Stimulated activated CD4-positive, alpha-beta T cell treated with anti-CD3 and anti-CD28 coated beads, Interleukin-4, amount 100 ng/mL, for 48 hours (primary cell): ENCODE data around the gene LRRC3.

ENCODE experiments used
- DNase-seq, 2 donors: peaks; one replicate each; pipeline ENCODE4 v3.0.0-alpha.2; 2020; ENCODE audit warnings: low read depth in 2 of 2

LRRC3 gene

GRCh38 chr21:44456915-44457736 is 1.8 kb downstream of the LRRC3 start:
- DNase-seq: no peak

DNA sequence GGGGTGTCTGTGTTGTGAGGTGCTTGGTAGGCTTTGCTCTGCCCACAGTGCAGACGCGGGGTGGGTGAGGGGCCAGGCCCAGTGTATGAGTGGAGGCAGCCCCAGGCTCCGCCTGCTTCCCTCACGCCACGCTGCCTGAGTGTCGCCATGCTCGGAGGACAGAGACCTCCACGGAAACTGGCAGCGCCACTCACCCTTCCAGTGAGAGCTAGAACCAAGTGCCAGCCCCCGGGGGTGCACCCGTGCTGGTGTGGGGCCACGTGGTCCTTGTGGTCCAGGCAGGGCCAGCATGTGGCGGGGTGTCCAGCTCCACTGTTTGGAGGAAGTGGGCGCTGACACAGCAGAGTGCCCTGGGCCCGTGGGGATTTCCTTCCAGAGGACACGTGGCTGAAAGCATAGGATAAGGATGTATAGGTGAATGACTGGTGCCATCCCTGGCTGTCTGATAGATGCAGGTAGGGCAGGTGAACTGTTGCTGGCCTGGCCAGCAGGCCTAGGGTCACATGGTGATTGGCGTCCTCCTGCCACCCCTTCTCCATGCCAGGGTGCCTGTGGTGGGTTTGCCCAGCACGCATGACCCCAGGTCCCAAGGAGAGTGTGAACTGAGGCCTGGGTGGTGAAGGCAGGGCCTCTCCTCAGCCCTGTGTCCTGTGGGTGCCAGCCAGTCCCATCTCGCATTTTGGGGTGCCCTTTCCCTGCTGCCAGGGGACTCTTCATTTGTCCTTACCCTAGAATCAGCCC is 3.8 kb downstream of the LRRC3 start:
- no peak for DNase-seq

GRCh38 chr21:44459712-44460440 is 4.6 kb downstream of the LRRC3 start:
- DNase-seq: no peak

DNA sequence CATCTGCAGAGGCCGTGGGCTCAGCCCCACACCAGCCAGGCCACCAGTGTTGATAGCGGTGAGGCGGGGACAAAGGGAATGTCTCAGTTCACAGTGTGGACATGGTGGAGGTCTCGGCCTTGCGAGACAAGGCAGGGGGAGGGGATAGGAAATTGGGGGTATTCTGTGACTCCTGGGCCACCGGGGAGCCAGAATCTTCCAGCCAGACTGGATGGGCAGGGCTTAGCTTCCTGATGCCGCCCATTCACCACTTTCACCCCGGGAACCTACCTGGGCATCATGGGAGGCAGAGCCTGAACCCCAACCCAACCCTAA is 5.1 kb downstream of the LRRC3 start:
- DNase-seq: no peak

DNA sequence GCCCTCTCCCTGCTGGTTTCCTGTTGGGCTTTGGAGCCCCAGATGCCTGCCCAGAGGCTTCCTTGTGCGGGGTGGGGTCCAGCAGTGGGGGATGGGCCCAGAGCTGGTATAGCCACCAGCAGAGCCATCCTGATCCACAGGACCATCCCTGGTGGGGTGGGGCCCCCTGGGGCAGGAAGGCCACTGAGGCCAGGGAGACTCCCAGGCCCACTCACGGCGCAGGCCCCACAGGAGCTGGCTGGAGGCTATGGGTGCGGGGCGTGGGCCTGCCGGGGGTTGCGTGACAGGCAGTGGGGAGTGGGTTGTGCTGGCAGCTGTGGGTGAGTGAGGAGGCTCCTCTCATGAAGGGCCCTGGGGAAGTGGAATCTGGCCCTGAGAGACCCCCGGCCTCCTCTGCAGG is 5.7 kb downstream of the LRRC3 start:
- no peak for DNase-seq

DNA sequence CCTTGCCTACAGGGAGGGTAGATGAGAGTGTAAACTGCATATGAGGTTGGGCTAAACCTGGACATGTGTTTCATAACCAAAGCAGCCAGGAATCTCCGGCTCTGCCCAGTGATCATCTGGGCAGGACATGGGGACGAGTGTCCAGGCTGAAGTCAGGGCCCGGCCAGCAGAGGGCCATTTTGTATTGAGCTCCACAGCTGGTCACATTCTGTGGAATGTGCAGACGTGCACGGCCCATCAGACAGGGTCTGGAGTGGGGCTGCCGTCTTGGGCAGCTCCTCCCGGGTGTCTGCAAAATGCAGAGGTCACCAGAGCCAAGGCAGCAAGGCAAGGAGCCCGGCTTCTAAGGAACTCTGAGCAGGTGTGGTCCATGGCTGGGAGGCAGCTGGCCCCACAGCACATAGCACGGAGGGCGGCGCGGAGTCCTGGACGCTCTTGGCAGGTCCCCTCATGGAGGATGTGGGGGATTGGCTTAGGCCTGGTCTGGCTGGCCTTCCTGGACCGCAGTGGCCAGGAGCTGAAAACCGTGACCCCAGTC is 6.2 kb downstream of the LRRC3 start:
- no peak for DNase-seq

DNA sequence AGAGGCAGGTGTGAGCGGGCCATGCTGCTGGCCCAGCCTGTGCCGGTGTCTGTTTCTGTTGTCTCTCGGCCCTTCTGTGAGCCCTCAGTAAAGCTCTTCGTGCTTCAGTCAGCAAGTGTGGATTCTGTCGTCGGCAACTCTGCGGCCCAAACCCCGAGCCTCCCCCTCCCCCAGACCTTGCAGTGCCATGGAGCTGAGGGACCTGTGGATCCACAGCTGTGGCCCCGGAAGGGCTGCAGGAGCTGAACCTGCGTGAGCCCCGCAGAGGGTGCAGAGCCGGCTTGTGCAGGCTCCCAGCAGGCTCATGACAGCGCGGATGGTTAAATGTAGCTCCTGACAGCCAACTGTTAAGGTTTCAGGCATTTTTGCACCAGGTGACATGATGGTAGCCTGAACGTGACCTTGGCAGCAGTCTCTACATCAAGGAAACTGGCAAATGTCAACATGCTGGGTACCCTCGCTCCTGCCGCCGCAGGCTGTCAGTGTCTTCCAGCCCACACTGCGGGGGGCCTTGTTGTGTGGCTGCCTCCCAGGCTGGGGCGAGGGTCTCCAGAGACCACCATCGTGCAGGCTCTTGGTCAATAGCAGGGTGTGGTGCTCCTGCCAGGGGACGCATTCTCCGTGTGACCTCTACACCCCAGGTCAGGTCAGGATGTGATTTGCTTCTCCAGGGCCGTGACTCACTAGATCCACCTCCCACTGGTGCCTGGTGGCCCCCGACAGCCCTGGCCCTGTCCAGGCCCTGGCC is 7.0 kb downstream of the LRRC3 start:
- no peak for DNase-seq

DNA sequence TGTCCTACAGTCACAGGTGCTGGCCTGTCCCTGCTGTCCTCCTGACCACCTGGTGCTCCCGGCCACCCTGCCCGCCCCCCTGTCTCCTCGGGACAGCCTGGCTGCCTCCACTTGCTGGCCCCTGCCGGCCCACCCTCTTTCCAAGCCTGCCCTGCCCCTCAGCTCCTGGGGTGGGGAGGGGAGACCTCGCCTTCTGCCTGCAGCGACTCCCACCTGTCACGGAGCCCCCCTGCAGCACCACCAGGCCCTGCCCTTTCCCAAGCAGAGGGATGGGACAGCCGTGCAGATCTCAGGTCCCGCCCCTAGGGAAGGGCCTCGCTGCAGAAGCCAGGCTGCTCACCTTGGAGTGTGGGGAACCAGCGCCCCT is 7.5 kb downstream of the LRRC3 start:
- no peak for DNase-seq

DNA sequence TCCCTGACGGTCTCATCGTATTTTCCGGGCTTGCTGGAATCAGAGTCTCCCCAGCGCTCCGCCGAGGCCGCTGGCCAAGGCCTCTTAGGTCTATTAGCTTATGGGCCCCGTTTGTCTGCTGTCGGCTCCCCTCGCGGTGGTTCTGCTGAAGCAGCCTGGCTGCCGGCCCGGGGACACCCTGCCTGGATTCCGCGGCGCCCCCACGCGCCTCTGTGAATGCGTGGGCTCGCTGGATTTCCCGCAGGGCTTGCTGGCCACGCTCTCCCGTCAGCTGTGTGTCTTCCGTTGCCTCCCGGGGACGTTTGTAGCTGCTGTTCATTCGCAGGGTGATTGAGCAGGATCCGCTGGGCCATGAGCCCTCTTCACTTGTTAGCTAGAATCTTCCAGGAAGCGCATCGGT is 8.4 kb downstream of the LRRC3 start:
- DNase-seq: no peak

- no peak for DNase-seq
These were observed 9.0 kb downstream of the LRRC3 start for GRCh38 chr21:44464351-44464750.

GRCh38 chr21:44466351-44466954 is 11.1 kb downstream of the LRRC3 start:
- no peak for DNase-seq

DNA sequence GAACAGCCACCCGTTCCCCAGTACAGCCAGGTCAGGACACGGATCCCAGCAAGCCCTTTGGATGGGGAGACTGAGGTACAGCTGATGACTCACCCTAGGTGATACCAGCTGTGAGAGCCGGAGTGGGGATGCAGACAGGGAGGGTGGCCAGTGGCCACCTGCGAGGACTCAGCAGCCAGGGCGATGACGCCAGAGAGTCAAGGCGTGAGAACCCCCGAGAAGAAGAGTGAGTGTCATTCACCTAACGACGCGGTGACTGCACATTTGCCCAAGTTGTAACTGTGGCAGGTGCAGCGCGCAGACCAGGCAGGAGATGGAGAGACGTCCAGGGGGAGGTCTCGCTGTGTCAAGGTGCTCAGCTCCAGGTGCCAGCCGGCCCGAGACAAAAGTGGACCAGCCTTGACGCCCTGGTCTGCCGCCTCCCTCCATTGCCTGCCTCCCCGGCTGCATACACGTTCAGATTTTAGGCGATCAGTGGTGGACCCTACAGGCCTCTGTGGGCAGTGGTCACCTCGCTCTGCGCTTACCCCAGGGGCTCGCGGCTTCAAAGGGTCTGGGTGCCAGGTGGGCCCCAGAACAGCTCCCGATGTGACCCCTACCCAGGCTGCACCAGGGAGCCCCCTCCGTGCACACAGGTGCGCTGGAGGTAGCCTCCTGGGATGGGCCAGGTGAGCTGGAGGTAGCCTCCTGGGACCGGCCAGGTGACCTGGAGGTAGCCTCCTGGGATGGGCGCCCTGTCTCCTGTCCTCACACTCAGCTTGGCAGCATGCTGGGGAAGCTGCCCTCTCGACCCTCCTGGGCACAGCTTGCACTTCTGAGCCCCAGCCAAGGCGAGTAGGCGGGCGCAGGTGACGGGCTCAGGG is 11.9 kb downstream of the LRRC3 start:
- no peak for DNase-seq

- DNase-seq: no peak
These were observed 12.5 kb downstream of the LRRC3 start for GRCh38 chr21:44467859-44468195.

- no peak for DNase-seq
These were observed 16.0 kb downstream of the LRRC3 start for GRCh38 chr21:44471341-44471740.

GRCh38 chr21:44471996-44472395 is 16.7 kb downstream of the LRRC3 start:
- no peak for DNase-seq

- no peak for DNase-seq
These were observed 18.7 kb downstream of the LRRC3 start for GRCh38 chr21:44473915-44474555.

DNA sequence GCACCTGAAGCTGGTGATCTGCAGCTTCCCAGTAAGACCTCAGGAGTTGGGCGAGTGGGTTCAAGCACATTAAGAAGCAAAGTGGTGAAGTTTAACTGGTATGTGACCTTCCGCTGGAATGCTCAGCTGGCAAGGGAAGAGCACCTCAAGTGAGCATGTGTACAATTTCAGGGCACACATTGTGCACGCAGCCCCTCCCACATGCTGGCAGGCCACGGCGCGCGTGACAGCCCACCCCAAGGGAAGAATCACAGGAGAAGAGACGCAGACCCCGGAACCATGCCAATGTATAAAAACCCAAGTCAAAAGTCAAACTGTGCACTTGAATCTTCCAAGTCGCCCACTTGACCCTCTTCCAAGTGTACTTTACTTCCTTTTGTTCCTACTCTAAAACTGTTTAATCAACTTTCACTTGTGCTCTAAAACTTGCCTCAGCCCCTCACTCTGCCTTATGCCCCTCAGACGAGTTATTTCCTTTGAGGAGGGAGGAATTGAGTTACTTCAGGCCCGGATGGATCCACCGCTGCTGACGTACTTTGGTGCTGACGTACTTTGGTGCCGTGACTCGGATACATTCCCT is 20.0 kb downstream of the LRRC3 start:
- no peak for DNase-seq

GRCh38 chr21:44477131-44477530 is 21.8 kb downstream of the LRRC3 start:
- no peak for DNase-seq

- DNase-seq: no peak
These were observed 22.4 kb downstream of the LRRC3 start for GRCh38 chr21:44477712-44478111.
